Coronary artery (tissue), 2 donors: ENCODE results near the gene SH3BP2.
"Not testable (repeated sequence)": the region's sequence is repeated elsewhere in the genome, so short reads cannot be mapped to it uniquely, and the experiment has no call there.

Experiments
- DNase-seq: peaks from one replicate; pipeline ENCODE4 v3.0.0-alpha.2; 2017; ENCODE audit warnings: low spot score
- H3K27ac ChIP-seq, 2 donors: fragments of 200-600 bp; sonication (generic); one replicate each; pipeline ENCODE4 v1.5.1; 2016 to 2019
- H3K4me3 ChIP-seq: fragments of 200-600 bp; sonication (generic); 2 replicates; pipeline ENCODE4 v1.5.1; 2016; ENCODE audit warnings: mild to moderate bottlenecking, moderate library complexity
- TF ChIP-seq, protein P1 (sequence below): fragments of 200-600 bp; sonication (generic); IDR thresholded peaks from one replicate; pipeline ENCODE4 v1.5.1; 2019; ENCODE audit warnings: antibody characterized with exemption

SH3BP2 gene

GRCh38 chr4:2756691-2757350, 36.1 kb upstream of the SH3BP2 start:
- TF ChIP-seq, protein P1, sequence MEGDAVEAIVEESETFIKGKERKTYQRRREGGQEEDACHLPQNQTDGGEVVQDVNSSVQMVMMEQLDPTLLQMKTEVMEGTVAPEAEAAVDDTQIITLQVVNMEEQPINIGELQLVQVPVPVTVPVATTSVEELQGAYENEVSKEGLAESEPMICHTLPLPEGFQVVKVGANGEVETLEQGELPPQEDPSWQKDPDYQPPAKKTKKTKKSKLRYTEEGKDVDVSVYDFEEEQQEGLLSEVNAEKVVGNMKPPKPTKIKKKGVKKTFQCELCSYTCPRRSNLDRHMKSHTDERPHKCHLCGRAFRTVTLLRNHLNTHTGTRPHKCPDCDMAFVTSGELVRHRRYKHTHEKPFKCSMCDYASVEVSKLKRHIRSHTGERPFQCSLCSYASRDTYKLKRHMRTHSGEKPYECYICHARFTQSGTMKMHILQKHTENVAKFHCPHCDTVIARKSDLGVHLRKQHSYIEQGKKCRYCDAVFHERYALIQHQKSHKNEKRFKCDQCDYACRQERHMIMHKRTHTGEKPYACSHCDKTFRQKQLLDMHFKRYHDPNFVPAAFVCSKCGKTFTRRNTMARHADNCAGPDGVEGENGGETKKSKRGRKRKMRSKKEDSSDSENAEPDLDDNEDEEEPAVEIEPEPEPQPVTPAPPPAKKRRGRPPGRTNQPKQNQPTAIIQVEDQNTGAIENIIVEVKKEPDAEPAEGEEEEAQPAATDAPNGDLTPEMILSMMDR: no peak
- Histone ChIP-seq H3K27ac (peak overlapping the region; percentile 55 to 92), H3K4me3 (peak overlapping the region; percentile 99)
- no peak for DNase-seq

GRCh38 chr4:2757426-2757825, 35.5 kb upstream of the SH3BP2 start:
- TF ChIP-seq, protein P1: no peak
- H3K27ac ChIP-seq: no peak overlapping the region
- no peak overlapping the region for H3K4me3 ChIP-seq
- DNase-seq: no peak

- TF ChIP-seq, protein P1: no peak
- H3K27ac ChIP-seq: no peak overlapping the region
- DNase-seq: peak; percentile 70
- no peak overlapping the region for H3K4me3 ChIP-seq
Measured at GRCh38 chr4:2761035-2761923, 31.6 kb upstream of the SH3BP2 start.

DNA sequence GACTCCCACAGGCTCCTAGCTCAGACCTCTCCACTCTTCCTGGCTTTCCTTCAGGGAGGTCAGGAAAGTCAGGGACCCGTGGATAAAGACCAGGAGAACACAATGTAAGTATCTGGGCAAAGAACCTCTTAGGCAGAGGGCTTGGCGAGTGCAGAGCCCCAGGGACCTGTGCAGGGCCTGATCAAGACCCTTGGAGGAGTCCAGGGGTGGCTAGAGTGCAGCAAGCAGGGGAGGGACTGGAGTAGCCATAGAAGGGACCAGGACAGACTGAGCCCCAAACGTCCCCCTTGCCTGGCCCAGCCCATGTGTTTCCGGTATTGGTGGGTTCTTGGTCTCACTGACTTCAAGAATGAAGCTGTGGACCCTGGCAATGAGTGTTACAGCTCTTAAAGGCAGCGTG, 30.8 kb upstream of the SH3BP2 start:
- H3K27ac ChIP-seq: no peak overlapping the region
- TF ChIP-seq, protein P1: no peak
- H3K4me3 ChIP-seq: no peak overlapping the region
- no peak for DNase-seq

DNA sequence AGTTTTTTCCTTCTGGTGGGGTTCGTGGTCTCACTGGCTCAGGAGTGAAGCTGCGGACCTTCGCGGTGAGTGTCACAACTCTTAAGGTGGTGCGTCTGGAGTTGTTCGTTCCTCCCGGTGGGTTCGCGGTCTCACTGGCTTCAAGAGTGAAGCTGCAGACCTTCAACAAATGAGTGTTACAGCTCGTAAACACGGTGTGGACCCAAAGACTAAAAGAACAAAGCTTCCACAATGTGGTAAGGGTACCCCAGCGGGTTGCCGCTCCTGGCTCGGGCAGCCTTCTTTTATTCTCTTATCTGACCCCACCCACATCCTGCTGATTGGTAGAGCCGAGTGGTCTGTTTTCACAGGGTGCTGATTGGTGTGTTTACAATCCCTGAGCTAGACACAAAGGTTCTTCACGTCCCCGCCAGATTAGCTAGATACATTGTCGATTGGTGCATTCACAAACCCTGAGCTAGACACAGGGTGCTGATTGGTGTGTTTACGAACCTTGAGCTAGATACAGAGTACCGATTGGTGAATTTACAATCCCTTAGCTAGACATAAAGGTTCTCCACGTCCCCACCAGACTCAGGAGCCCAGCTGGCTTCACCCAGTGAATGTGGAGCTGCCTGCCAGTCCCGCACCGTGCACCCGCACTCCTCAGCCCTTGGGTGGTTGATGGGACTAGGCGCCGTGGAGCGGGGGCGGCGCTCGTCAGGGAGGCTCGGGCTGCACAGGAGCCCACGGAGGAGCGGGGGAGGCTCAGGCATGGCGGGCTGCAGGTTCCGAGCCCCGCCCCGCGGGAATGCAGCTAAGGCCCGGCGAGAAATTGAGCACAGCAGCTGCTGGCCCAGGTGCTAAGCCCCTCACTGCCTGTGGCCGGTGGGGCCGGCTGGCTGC, 30.2 kb upstream of the SH3BP2 start:
- H3K4me3 ChIP-seq, DNase-seq, H3K27ac ChIP-seq: not testable (repeated sequence)

- no peak for DNase-seq
Measured at GRCh38 chr4:2763511-2763967, 29.3 kb upstream of the SH3BP2 start.

More at GRCh38 chr4:2763511-2763967, 29.3 kb upstream of the SH3BP2 start:
- Histone ChIP-seq H3K27ac (peak overlapping the region; percentile 41 to 81), H3K4me3 (peak overlapping the region; percentile 72)
- TF ChIP-seq, protein P1: no peak
